K562 (cell line): ENCODE data around the gene SPOCD1. TPM values are rescaled to one million over a fixed set of nuclear protein-coding genes. Genes with fewer than 3 reads are reported as not detected.
A peak's percentile ranks its signal among the peaks of the same experiment; 100 is the strongest.

Experiments
- CBX3 ChIP-seq, 2 experiments: IDR thresholded peaks; 1 replicate in 1 of 2; 2 replicates in 1 of 2; pipeline ENCODE4 v1.6.1; 2012; ENCODE audit warnings: inconsistent platforms in 2 of 2, low read length in 2 of 2, borderline replicate concordance in 1 of 2, control low read depth in 1 of 2
- ETV5 ChIP-seq: sonication (generic); formaldehyde crosslinking; IDR thresholded peaks from 2 replicates; pipeline ENCODE4 v1.4.0; 2020; ENCODE audit warnings: low read depth, mild to moderate bottlenecking, missing genetic modification reagents
- GTF3C2 ChIP-seq: IDR thresholded peaks from 3 replicates; pipeline ENCODE4 v1.6.1; 2011; ENCODE audit warnings: borderline replicate concordance, mild to moderate bottlenecking, moderate library complexity; ENCODE audit not compliant: insufficient read length; ENCODE audit errors: extremely low read depth
- KAT8 ChIP-seq: fragments of 450-650 bp; IDR thresholded peaks from 2 replicates; pipeline ENCODE4 v1.6.1; 2016; ENCODE audit warnings: low read depth, mild to moderate bottlenecking
- KDM1A ChIP-seq, 2 experiments: fragments of 450-650 bp; IDR thresholded peaks; 2 replicates each; pipeline ENCODE4 v1.6.1; 2016; ENCODE audit warnings: mild to moderate bottlenecking in 2 of 2
- MAZ ChIP-seq, 2 experiments: fragments of 450-650 bp in 1 of 2; sonication (generic) in 1 of 2; formaldehyde crosslinking; IDR thresholded peaks in 1 of 2; conservative IDR thresholded peaks in 1 of 2; 2 replicates each; pipeline versions ENCODE4 v1.4.0 to v1.5.0; 2020; ENCODE audit warnings: mild to moderate bottlenecking in 1 of 2, missing genetic modification reagents in 1 of 2
- NEUROD1 ChIP-seq: fragments of 150-350 bp; IDR thresholded peaks from 2 replicates; pipeline ENCODE4 v1.6.1; 2014; ENCODE audit warnings: borderline replicate concordance, low read length, low read depth; ENCODE audit not compliant: partially characterized antibody
- PCBP2 ChIP-seq: fragments of 200-400 bp; formaldehyde crosslinking; IDR thresholded peaks from 2 replicates; pipeline ENCODE4 v1.6.1; 2018; ENCODE audit warnings: low read length, low read depth, mild to moderate bottlenecking, moderate library complexity; ENCODE audit not compliant: poor library complexity, severe bottlenecking
- PKNOX1 ChIP-seq: fragments of 450-650 bp; IDR thresholded peaks from 2 replicates; pipeline ENCODE4 v1.6.1; 2016
- RBM34 ChIP-seq: fragments of 200-400 bp; formaldehyde crosslinking; IDR thresholded peaks from 2 replicates; pipeline ENCODE4 v1.6.1; 2018; ENCODE audit warnings: low read length, borderline replicate concordance; ENCODE audit not compliant: insufficient read depth
- SREBF1 ChIP-seq: fragments of 150-350 bp; IDR thresholded peaks from 2 replicates; pipeline ENCODE4 v1.6.1; 2014; ENCODE audit warnings: antibody characterized with exemption, low read depth, low read length, borderline replicate concordance
- ZBTB7A ChIP-seq: IDR thresholded peaks from 2 replicates; pipeline ENCODE4 v1.6.1; 2011; ENCODE audit warnings: low read depth, mild to moderate bottlenecking, low read length, moderate library complexity, borderline replicate concordance; ENCODE audit not compliant: control insufficient read depth
- ZC3H8 ChIP-seq: fragments of 450-650 bp; IDR thresholded peaks from 2 replicates; pipeline ENCODE4 v1.6.1; 2017
- ZNF277 ChIP-seq: fragments of 250-450 bp; sonication (Bioruptor Pico); IDR thresholded peaks from 2 replicates; pipeline ENCODE4 v1.8.0; 2022; ENCODE audit warnings: inconsistent platforms, mild to moderate bottlenecking, moderate library complexity, borderline replicate concordance
- ZNF347 ChIP-seq: fragments of 450-650 bp; formaldehyde crosslinking; IDR thresholded peaks from 2 replicates; pipeline ENCODE4 v1.4.0; 2020; ENCODE audit warnings: low read depth, mild to moderate bottlenecking, moderate library complexity
- ZNF395 ChIP-seq: fragments of 200-800 bp; sonication (Bioruptor generic); IDR thresholded peaks from 2 replicates; pipeline ENCODE4 v1.6.1; 2017; ENCODE audit warnings: missing genetic modification characterization, missing compliant biosample characterization
- ZNF584 ChIP-seq: fragments of 200-800 bp; sonication (Bioruptor generic); IDR thresholded peaks from 2 replicates; pipeline ENCODE4 v1.6.1; 2016; ENCODE audit warnings: low read depth, mild to moderate bottlenecking, missing genetic modification characterization, missing compliant biosample characterization
- ZNF707 ChIP-seq: fragments of 250-450 bp; sonication (Bioruptor Pico); conservative IDR thresholded peaks from 2 replicates; pipeline ENCODE4 v1.8.0; 2022; ENCODE audit warnings: inconsistent platforms, mild to moderate bottlenecking, moderate library complexity
- ZNF75A ChIP-seq: fragments of 450-650 bp; formaldehyde crosslinking; IDR thresholded peaks from 2 replicates; pipeline ENCODE4 v1.4.0; 2020; ENCODE audit warnings: mild to moderate bottlenecking
- polyA plus RNA-seq, 8 experiments: library from polyadenylated mRNA; depleted of rRNA in 4 of 8; stranded (reverse) in 5 of 8; unstranded in 3 of 8; fragments of >200 nt; fragmentation: Nextera tagmentation in 2 of 8; fragmentation: Illumina TruSeq in 1 of 8; extraction: Ambion mirVana in 2 of 8; extraction: Trizol in 1 of 8; gene quantifications; 2 replicates each; pipeline versions ENCODE4 v1.2.1 to v1.2.3, GENCODE V29; 2011 to 2014; ENCODE audit warnings: inconsistent platforms in 1 of 8, missing spikeins in 1 of 8
- total RNA-seq, 7 experiments: library from RNA; depleted of rRNA in 6 of 7; stranded (reverse); fragments of >200 nt in 6 of 7; fragmentation: Illumina TruSeq in 2 of 7; extraction: Trizol in 2 of 7; gene quantifications; 2 replicates each; pipeline versions ENCODE4 v1.2.1 to v1.2.3, GENCODE V29; 2011 to 2021; ENCODE audit warnings: low replicate concordance in 1 of 7

The SPOCD1 gene
- total and polyA plus RNA-seq, 9 of the 15 experiments (the other 6 are each of a cell fraction or from before 2014, with no cell fraction given): 0.03 to 0.71 (median 0.26) TPM; not detected in 1

- no peak for TF ChIP-seq ZNF347 (CRISPR knock-in tag)
- peak; percentile 21 for TF ChIP-seq NEUROD1
- TF ChIP-seq SREBF1: no peak
- TF ChIP-seq ZNF75A (CRISPR knock-in tag): no peak
- no peak for TF ChIP-seq ZNF277 (CRISPR knock-in tag)
- TF ChIP-seq ZNF395 (CRISPR knock-in tag): no peak
- peak in 1 of 2 experiments; percentile 45; a peak in 1 of 4 replicates for TF ChIP-seq KDM1A (IDR thresholded peaks at IDR 0.05)
- no peak for TF ChIP-seq PKNOX1
- no peak for TF ChIP-seq KAT8
- TF ChIP-seq MAZ (CRISPR knock-in tag; conservative IDR thresholded peaks at IDR 0.05 in 1 of 2, IDR thresholded peaks at IDR 0.05 in 1 of 2): peak; percentile 48 to 54; a peak in 2 of 4 replicates
- no peak for TF ChIP-seq GTF3C2
- no peak for TF ChIP-seq ZC3H8
- no peak for TF ChIP-seq PCBP2
- no peak for TF ChIP-seq CBX3 (IDR thresholded peaks at IDR 0.05; ENCODE audit: borderline replicate concordance in 1 of 2, low read length in 2 of 2)
- no peak for TF ChIP-seq ETV5 (CRISPR knock-in tag)
- no peak; the same call in none of the 2 replicates for TF ChIP-seq ZBTB7A
- no peak for TF ChIP-seq ZNF707
- TF ChIP-seq ZNF584 (CRISPR knock-in tag): no peak
- TF ChIP-seq RBM34: no peak
Measured at GRCh38 chr1:31760471-31761470, 55.1 kb downstream of the SPOCD1 start (continued).
